Activated CD4-positive, alpha-beta memory T cell treated with anti-CD3 and anti-CD28 coated beads for 36 hours (primary cell): Measurements from ENCODE around the gene CCS. TPM values are rescaled to one million over a fixed set of nuclear protein-coding genes. Genes with fewer than 3 reads are reported as not detected.
"Not testable (repeated sequence)": the region's sequence is repeated elsewhere in the genome, so short reads cannot be mapped to it uniquely, and the experiment has no call there.

Source experiments
- CTCF ChIA-PET: fragments of 350-600 bp; sonication (Branson Sonifier 250); formaldehyde crosslinking; loops from one replicate; lab custom pipeline; 2021; ENCODE audit warnings: antibody characterized with exemption, inconsistent platforms; lab: Charles Lee
- POLR2A ChIA-PET: fragments of 350-600 bp; sonication (Branson Sonifier 250); formaldehyde crosslinking; loops from one replicate; lab custom pipeline; 2021; ENCODE audit warnings: antibody characterized with exemption; lab: Charles Lee
- DNase-seq: peaks from one replicate; pipeline ENCODE4 v3.0.0-alpha.2; 2020
- H3K27ac Mint-ChIP-seq: one replicate; pipeline ENCODE4 v1.8.0; 2021; ENCODE audit warnings: mixed read lengths
- H3K27me3 Mint-ChIP-seq: one replicate; pipeline ENCODE4 v1.8.0; 2021; ENCODE audit warnings: mixed read lengths
- H3K36me3 Mint-ChIP-seq: one replicate; pipeline ENCODE4 v1.8.0; 2021; ENCODE audit warnings: mixed read lengths
- H3K4me1 Mint-ChIP-seq: one replicate; pipeline ENCODE4 v1.8.0; 2021; ENCODE audit warnings: low read depth, mixed read lengths
- H3K4me3 Mint-ChIP-seq: one replicate; pipeline ENCODE4 v1.8.0; 2021; ENCODE audit warnings: mild to moderate bottlenecking, mixed read lengths
- H3K9me3 Mint-ChIP-seq: one replicate; pipeline ENCODE4 v1.8.0; 2021; ENCODE audit warnings: mixed read lengths
- intact Hi-C: fragments of 100-400 bp; cut with micrococcal nuclease; formaldehyde crosslinking; loops from one replicate; pipeline ENCODE4 v1.15.1; 2023
- total RNA-seq, 2 experiments: library from RNA; stranded (reverse); gene quantifications; one replicate each; pipeline ENCODE4 v1.2.3, GENCODE V29; 2021

CCS gene
- total RNA-seq, 2 experiments from 2014 or later = 24.2 to 26.9 TPM

DNA sequence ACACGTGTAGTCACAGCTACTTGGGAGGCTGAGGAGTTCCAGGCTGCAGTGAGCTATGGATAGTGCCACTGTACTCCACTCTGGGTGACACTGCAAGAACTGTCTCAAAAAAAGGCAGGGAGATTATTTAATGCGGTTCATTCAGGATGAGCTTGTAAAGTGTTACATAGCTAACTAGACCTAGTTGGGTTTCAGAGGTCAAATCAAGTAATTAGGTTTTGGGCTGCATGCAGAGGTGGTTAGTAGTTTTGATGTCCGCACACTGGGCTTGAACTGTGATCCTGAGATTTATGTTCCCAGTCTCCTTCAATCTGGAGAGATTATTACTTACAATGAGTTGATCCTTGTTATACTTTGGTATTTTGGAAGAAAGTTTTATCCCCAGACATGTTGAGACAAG lies 43.4 kb downstream of the CCS start:
- Mint-ChIP-seq H3K27ac (peak overlapping the region; percentile 43), H3K4me1 (peaks cover 52% of the 10 kb centered on the region), H3K36me3 (peaks cover 53% of the 10 kb centered on the region), H3K4me3 (no peak overlapping the region), H3K9me3 (no peaks in the 10 kb centered on the region), H3K27me3 (no peaks in the 10 kb centered on the region)
- ChIA-PET CTCF (interaction anchor here (1.5 to 3.8 kb wide), 2 partner anchors 9 to 42 kb away, joined by 3 to 33 read pairs; partner anchors contain the start of gene RBM4B), POLR2A (interaction anchor here (4.9 to 6.6 kb wide), 3 partner anchors 13 to 41 kb away, joined by 28 to 140 read pairs (median 36); partner anchors contain the start of genes RBM14 and RBM4B)
- DNase-seq = no peak
- intact Hi-C loops = no loop called here

DNA sequence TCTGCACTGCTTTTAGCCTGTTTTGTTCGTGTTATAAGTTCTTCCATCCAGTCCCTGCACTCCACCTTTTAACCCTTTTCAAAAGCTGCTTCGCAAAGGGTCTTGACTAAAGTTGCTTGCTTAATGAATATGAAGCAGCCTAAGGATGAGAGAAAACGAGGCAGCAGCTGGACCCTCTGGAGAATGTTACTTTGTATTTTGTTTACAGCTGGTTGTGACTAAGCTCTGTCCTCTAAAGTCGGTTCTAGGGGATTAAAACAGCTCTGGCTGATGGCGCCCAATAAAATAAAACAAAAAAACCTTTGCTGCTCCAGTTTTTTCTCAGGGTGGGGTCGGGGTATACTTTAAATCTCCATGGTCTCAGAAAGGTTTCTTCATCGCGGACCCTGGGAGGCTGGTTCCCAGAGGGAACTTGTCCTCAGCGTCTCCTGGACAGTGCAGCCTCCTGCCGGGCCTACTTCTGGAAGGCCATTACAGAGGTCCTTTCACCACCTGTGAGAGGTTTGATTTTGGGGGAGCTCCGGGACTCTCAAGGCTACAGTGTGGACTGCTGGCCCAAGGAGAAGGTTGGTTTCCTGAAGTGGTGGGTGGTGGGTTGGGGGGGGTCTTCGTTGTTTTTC lies 44.7 kb downstream of the CCS start:
- Mint-ChIP-seq H3K4me3 (peak overlapping the region; percentile 99), H3K27me3 (no peaks in the 10 kb centered on the region), H3K36me3 (peaks cover 54% of the 10 kb centered on the region), H3K4me1 (peaks cover 56% of the 10 kb centered on the region), H3K9me3 (no peaks in the 10 kb centered on the region), H3K27ac (peak overlapping the region; percentile 98)
- POLR2A ChIA-PET = interaction anchor here (0.5 to 6.6 kb wide), 15 partner anchors 9 to 209 kb away, joined by 3 to 140 read pairs (median 5); partner anchors contain the start of genes ACTN3, CCDC87, CCS and CTSF
- intact Hi-C loops = loop anchor here (1.0 to 2.0 kb wide), 3 partner anchors 20 to 91 kb away; partner anchors contain the start of genes ACTN3, RBM4B and ZDHHC24
- CTCF ChIA-PET = interaction anchor here (0.6 to 3.8 kb wide), 15 partner anchors 9 to 199 kb away, joined by 3 to 33 read pairs (median 5); partner anchors contain the start of genes CCDC87, CCS, MRPL11 and RBM14
- DNase-seq = no peak

DNA sequence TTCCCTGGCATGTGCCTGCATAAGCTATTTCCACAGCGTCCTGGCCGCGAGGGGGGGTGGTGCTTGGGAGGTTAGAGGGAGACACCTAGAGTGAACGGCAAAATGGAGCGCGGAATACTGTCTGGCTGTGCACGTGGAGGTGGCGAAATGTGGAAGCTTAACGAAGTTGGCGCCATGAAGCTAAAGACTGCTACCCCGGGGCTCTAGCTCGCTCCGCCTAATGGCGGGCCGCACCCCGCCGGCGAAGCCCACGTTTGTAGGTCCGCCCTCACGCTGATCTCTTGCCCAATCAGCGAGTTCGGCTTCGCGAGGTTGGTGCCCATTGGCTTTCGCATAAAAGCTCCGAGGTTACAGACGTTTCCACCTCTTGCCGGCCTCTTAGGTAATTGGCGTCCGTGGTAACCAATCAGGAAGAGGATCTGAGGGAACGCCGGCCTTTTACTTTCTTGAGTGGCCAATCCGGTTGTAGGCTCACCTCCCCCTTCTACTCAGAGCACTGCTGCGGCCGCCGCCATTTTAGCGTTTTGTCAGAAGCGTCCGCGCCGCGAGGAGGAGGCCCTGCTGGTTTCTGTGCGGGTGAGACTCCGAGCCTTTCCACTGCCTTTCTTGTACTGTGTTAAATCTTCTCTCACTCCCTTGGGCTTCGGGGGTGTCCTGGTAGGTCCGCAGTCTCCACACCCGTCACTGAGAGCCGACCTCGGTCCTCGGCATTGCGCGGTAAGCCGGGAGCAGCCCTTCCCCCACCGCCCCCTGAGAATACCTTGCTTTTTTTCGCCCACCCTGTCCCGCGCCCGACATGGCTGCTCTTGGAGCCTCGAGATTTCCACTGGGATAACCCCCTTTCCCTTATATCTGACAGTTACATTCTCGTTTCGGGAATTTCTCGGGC lies 45.4 kb downstream of the CCS start, which contains the start of gene RBM4:
TSS of gene RBM4 (plus strand) at position 527 of the 889 bp plus-strand sequence. CDS start 1,009 bp downstream, outside the sequence.
- Mint-ChIP-seq H3K4me3 (peak within 1 kb of the TSS; percentile 99), H3K27ac (peak within 1 kb of the TSS; percentile 98), H3K36me3 (peaks cover 56% of the 10 kb centered on the region), H3K4me1 (peaks cover 63% of the 10 kb centered on the region), H3K27me3 (no peaks in the 10 kb centered on the region), H3K9me3 (no peaks in the 10 kb centered on the region)
- CTCF ChIA-PET = interaction anchor here (0.6 to 3.8 kb wide), 16 partner anchors 9 to 529 kb away, joined by 3 to 33 read pairs (median 5); partner anchors contain the start of genes CCDC87, CCS, MRPL11 and RBM14
- DNase-seq = peak; percentile 98
- intact Hi-C loops = loop anchor here (1.0 to 2.0 kb wide), 3 partner anchors 21 to 92 kb away; partner anchors contain the start of genes ACTN3, RBM4B and ZDHHC24
- POLR2A ChIA-PET = interaction anchor here (0.5 to 6.6 kb wide), 19 partner anchors 8 to 349 kb away, joined by 3 to 140 read pairs (median 4); partner anchors contain the start of genes ACTN3, CCDC87, CCS and CTSF

DNA sequence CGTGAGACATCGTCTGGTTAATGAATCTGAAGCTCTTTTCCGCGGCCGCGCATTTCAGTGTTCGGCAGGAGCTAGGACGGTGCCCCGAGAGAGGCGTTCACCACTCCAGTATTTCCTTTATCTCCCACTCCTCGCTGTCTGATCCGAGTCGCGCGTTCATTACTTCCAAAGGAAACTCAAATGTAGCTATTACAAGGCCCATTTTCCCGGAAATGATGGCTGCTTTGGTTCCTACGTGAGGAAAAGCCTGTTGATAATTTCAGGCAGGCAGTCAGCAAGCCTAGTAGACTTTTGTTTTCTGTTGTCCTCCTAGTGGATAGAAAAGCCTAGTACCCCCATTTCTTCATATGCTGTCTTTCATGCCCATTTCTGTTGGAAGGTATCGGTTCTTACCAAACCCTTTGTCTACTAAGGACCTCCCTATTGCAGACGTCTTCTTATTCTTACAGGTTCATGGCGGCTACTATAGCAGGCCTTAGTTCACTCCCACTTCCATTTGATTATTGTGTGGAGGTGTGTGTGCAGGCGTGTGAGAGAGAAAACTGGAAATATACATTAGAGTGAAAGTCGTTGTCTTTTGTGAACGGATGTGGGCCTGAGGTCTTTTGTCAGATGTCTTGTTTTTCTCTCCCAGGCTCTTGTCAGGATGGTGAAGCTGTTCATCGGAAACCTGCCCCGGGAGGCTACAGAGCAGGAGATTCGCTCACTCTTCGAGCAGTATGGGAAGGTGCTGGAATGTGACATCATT lies 46.3 kb downstream of the CCS start:
- DNase-seq = peak; percentile 43
- Mint-ChIP-seq H3K27me3 (no peaks in the 10 kb centered on the region), H3K36me3 (peaks cover 64% of the 10 kb centered on the region), H3K4me3 (peak overlapping the region; percentile 99), H3K9me3 (no peaks in the 10 kb centered on the region), H3K4me1 (peaks cover 70% of the 10 kb centered on the region), H3K27ac (peak overlapping the region; percentile 98)
- ChIA-PET POLR2A (interaction anchor here (0.7 to 6.6 kb wide), 11 partner anchors 8 to 350 kb away, joined by 3 to 140 read pairs (median 6); partner anchors contain the start of genes ACTN3, RBM14, RBM4B and YIF1A), CTCF (interaction anchor here (1.3 to 3.8 kb wide), 7 partner anchors 9 to 60 kb away, joined by 3 to 33 read pairs (median 5); partner anchors contain the start of genes RBM14 and RBM4B)
- intact Hi-C loops = loop anchor here (2.0 kb wide), 1 partner anchor 92 kb away; the partner anchor contains the start of genes ACTN3 and ZDHHC24

DNA sequence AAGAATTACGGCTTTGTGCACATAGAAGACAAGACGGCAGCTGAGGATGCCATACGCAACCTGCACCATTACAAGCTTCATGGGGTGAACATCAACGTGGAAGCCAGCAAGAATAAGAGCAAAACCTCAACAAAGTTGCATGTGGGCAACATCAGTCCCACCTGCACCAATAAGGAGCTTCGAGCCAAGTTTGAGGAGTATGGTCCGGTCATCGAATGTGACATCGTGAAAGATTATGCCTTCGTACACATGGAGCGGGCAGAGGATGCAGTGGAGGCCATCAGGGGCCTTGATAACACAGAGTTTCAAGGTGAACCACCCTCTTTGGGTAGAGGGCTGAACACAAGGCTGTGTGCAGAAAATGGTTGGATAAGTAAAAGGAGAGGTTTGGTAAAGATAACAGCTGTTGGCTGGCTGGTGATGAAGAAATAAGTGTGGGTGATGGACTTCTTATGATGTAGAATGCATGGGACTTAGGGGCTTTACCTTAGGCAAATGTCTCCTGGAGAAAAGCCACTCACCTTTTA lies 46.9 kb downstream of the CCS start:
- Mint-ChIP-seq H3K4me3 (peak overlapping the region; percentile 99), H3K36me3 (peaks cover 65% of the 10 kb centered on the region), H3K4me1 (peaks cover 73% of the 10 kb centered on the region), H3K27ac (peak overlapping the region; percentile 98)
- DNase-seq, H3K9me3 Mint-ChIP-seq, H3K27me3 Mint-ChIP-seq: not testable (repeated sequence)
- intact Hi-C loops = loop anchor here (2.0 kb wide), 1 partner anchor 93 kb away; the partner anchor contains the start of genes ACTN3 and ZDHHC24
- ChIA-PET CTCF (interaction anchor here (1.8 to 3.8 kb wide), 3 partner anchors 10 to 38 kb away, joined by 5 to 33 read pairs (median 15); partner anchors contain the start of genes RBM14 and RBM4B), POLR2A (interaction anchor here (1.2 to 6.6 kb wide), 5 partner anchors 7 to 38 kb away, joined by 3 to 140 read pairs (median 28); partner anchors contain the start of genes RBM14 and RBM4B)

DNA sequence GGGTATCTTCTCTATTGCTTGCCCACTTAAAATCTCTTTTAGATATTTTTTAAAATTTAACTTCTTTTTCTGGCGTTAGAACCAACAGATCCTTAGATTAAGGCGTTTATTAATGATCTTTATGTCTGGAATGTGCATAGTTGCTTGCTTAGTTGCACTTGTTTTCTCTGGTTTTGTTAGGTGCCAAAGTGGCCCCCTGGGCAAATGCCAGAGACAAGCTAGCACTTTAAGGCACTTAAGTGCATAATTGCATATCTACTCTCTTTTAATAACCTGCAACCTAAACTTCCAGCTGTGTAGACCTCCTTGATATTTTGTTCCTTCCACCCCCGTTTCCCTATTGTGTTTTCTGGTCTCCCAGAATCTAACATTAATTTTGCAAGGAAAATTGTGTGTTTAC lies 48.8 kb downstream of the CCS start:
- Mint-ChIP-seq H3K27me3 (no peaks in the 10 kb centered on the region), H3K27ac (peak overlapping the region; percentile 13), H3K36me3 (peaks cover 84% of the 10 kb centered on the region), H3K9me3 (no peaks in the 10 kb centered on the region), H3K4me3 (peak overlapping the region; percentile 40), H3K4me1 (peaks cover 87% of the 10 kb centered on the region)
- ChIA-PET CTCF (no interaction called here), POLR2A (interaction anchor here (0.7 to 6.6 kb wide), 3 partner anchors 11 to 37 kb away, joined by 3 to 140 read pairs (median 3); partner anchors contain the start of gene RBM14)
- no peak for DNase-seq
- intact Hi-C loops = no loop called here

DNA sequence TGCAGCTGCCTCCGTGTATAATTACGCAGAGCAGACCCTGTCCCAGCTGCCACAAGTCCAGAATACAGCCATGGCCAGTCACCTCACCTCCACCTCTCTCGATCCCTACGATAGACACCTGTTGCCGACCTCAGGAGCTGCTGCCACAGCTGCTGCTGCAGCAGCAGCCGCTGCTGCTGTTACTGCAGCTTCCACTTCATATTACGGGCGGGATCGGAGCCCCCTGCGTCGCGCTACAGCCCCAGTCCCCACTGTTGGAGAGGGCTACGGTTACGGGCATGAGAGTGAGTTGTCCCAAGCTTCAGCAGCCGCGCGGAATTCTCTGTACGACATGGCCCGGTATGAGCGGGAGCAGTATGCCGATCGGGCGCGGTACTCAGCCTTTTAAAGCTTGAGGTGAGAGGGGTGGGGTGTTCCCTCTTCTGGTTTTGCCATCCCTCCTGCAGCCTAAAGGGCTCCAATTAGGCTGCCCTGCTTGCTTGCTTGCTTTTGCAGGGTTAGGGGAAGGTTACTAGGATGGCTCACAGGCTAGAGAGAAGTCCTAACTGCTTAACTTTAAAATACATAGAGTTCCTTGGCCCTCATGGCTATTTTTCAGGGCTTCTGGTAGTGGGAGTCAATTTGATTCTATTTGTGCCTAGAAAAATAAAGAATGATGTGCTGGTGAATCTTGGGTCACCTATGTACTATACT lies 50.9 kb downstream of the CCS start:
- Mint-ChIP-seq H3K27me3 (no peaks in the 10 kb centered on the region), H3K36me3 (peaks cover 88% of the 10 kb centered on the region), H3K27ac (peak overlapping the region; percentile 3), H3K4me3 (no peak overlapping the region), H3K4me1 (peaks cover 83% of the 10 kb centered on the region), H3K9me3 (no peaks in the 10 kb centered on the region)
- DNase-seq = no peak
- ChIA-PET CTCF (interaction anchor here (1.1 kb wide), 1 partner anchor 22 kb away, joined by 3 read pairs; no protein-coding TSS in a partner anchor), POLR2A (no interaction called here)
- intact Hi-C loops = no loop called here

DNA sequence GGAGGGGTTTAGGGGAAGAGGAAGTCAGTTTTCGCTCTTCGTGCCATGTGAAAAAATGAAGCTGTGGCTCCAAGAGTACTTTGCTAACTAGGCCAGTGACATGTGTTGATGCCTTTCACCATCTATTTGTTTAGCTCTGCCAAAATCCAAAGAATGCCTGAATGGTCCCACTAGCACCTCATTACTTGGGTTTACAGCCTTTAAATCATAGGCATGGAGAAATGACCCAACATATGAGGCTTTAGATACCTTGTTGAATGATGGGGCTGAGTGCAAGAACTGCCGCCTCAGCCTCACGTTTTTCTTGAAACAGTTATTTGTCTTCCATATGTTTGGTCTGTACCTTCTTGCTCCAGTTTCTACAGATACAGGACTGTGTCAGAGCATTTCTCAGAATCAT lies 53.8 kb downstream of the CCS start:
- H3K4me1 Mint-ChIP-seq = peaks cover 80% of the 10 kb centered on the region
- H3K27me3 Mint-ChIP-seq = no peaks in the 10 kb centered on the region
- no peaks in the 10 kb centered on the region for H3K9me3 Mint-ChIP-seq
- H3K27ac Mint-ChIP-seq = peak overlapping the region; percentile 41
- ChIA-PET POLR2A (interaction anchor here (0.6 to 2.1 kb wide), 3 partner anchors 7 to 1712 kb away, joined by 3 to 6 read pairs (median 4); partner anchors contain the start of gene RBM4), CTCF (interaction anchor here (0.8 to 1.6 kb wide), 2 partner anchors 9 to 32 kb away, joined by 3 to 5 read pairs; partner anchors contain the start of gene RBM4)
- intact Hi-C loops = no loop called here
- DNase-seq = no peak
- H3K4me3 Mint-ChIP-seq = no peak overlapping the region
- H3K36me3 Mint-ChIP-seq = peaks cover 81% of the 10 kb centered on the region

DNA sequence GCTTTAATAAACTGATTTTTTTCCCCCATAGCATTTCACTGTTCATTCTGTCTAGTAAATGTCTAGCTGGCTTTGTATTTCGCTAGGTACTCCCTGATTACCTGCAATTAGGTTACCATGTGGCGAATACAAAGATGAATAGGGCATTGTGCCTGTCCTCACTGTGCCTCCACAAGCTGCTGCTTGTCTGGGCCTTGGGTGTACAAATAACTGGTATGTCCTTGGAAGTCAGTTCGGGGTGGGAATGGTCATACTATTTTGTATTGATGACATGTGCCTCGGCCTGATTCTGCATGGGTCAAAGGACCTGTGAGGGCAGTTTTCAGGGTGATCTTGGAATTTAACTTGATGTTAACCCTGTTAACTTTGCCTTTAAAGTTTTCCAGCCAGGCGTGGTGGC lies 56.9 kb downstream of the CCS start:
- POLR2A ChIA-PET = interaction anchor here (1.0 to 3.3 kb wide), 3 partner anchors 10 to 14 kb away, joined by 4 to 28 read pairs (median 7); partner anchors contain the start of gene RBM4
- no peaks in the 10 kb centered on the region for H3K27me3 Mint-ChIP-seq
- intact Hi-C loops = no loop called here
- peaks cover 62% of the 10 kb centered on the region for H3K4me1 Mint-ChIP-seq
- CTCF ChIA-PET = interaction anchor here (1.1 to 3.2 kb wide), 4 partner anchors 10 to 104 kb away, joined by 3 to 12 read pairs (median 4); partner anchors contain the start of genes ACTN3, RBM4B and ZDHHC24
- H3K4me3 Mint-ChIP-seq = no peak overlapping the region
- H3K36me3 Mint-ChIP-seq = peaks cover 51% of the 10 kb centered on the region
- no peak for DNase-seq
- H3K9me3 Mint-ChIP-seq = no peaks in the 10 kb centered on the region
- peak overlapping the region; percentile 23 for H3K27ac Mint-ChIP-seq
